GM18505 (cell line): ENCODE results near the gene KLF4.
A peak's percentile ranks its signal among the peaks of the same experiment; 100 is the strongest.

ENCODE experiments used
- ATAC-seq: cut with Tn5 transposase; IDR thresholded peaks from one replicate; pipeline ENCODE4 v1.9.1; 2021; ENCODE audit not compliant: unreplicated experiment
- POLR2A ChIP-seq: IDR thresholded peaks from 4 replicates; pipeline ENCODE4 v1.6.1; 2011; ENCODE audit warnings: borderline replicate concordance; ENCODE audit not compliant: insufficient read depth, insufficient read length; ENCODE audit errors: extremely low read depth

The KLF4 gene

GRCh38 chr9:107478805-107479204 is 10.8 kb downstream of the KLF4 start:
- no peak for TF ChIP-seq POLR2A
- ATAC-seq, result no peak

GRCh38 chr9:107474124-107474523 is 15.4 kb downstream of the KLF4 start:
- TF ChIP-seq POLR2A, result no peak
- ATAC-seq, result no peak

GRCh38 chr9:107472581-107473340 is 16.8 kb downstream of the KLF4 start:
- no peak for TF ChIP-seq POLR2A
- ATAC-seq, result no peak

GRCh38 chr9:107471552-107471951 is 18.0 kb downstream of the KLF4 start:
- no peak for TF ChIP-seq POLR2A
- no peak for ATAC-seq

GRCh38 chr9:107467416-107467815 is 22.2 kb downstream of the KLF4 start:
- no peak for TF ChIP-seq POLR2A
- ATAC-seq, result no peak

- no peak for TF ChIP-seq POLR2A
- ATAC-seq, result no peak
These were observed 22.7 kb downstream of the KLF4 start for GRCh38 chr9:107466826-107467225.

GRCh38 chr9:107465467-107466451 is 23.8 kb downstream of the KLF4 start:
- ATAC-seq, result peak; percentile 89

GRCh38 chr9:107464516-107464915 is 25.1 kb downstream of the KLF4 start:
- ATAC-seq, result no peak
- TF ChIP-seq POLR2A, result no peak

More at GRCh38 chr9:107465467-107466451, 23.8 kb downstream of the KLF4 start:
- no peak for TF ChIP-seq POLR2A

- no peak for TF ChIP-seq POLR2A
- no peak for ATAC-seq
These were observed 26.9 kb downstream of the KLF4 start for GRCh38 chr9:107462691-107463090.

GRCh38 chr9:107460153-107461023 is 29.2 kb downstream of the KLF4 start:
- ATAC-seq, result no peak
- no peak for TF ChIP-seq POLR2A

GRCh38 chr9:107455425-107456135 is 34.0 kb downstream of the KLF4 start:
- no peak for TF ChIP-seq POLR2A
- ATAC-seq, result no peak

GRCh38 chr9:107453479-107453878 is 36.1 kb downstream of the KLF4 start:
- no peak for TF ChIP-seq POLR2A
- no peak for ATAC-seq
